IMR-90 (cell line): ENCODE measurements around the gene TAS2R19. TPM values are rescaled to one million over a fixed set of nuclear protein-coding genes. Genes with fewer than 3 reads are reported as not detected.

ENCODE experiments used
- ATAC-seq: fragments of 200-7000 bp; cut with Tn5 transposase; 2 replicates; pipeline ENCODE4 v1.9.1; 2020; ENCODE audit warnings: low read depth, mild to moderate bottlenecking, moderate library complexity
- BruUV-seq: library from RNA; stranded (reverse); fragments of 400-500 nt; replicated peaks from 2 replicates; lab custom pipeline; 2021; lab: Mats Ljungman, UMichigan
- CTCF ChIA-PET: fragments of 300-600 bp; formaldehyde crosslinking; extraction: SDS; loops from one replicate; lab custom pipeline; 2021; ENCODE audit warnings: antibody characterized with exemption; lab: Yijun Ruan, JAX
- POLR2A ChIA-PET: fragments of 300-600 bp; sonication (Branson Sonifier 250); formaldehyde crosslinking; loops from one replicate; lab custom pipeline; 2022; ENCODE audit warnings: antibody characterized with exemption; ENCODE audit not compliant: unreplicated experiment; lab: Charles Lee
- DNase-seq: peaks from one replicate; pipeline ENCODE4 v3.0.0; 2013
- H2AFZ ChIP-seq: replicated peaks from 2 replicates; pipeline ENCODE3; 2013; ENCODE audit warnings: low read length, mild to moderate bottlenecking; ENCODE audit not compliant: poor library complexity
- H2AK5ac ChIP-seq: 2 replicates; pipeline ENCODE4 v1.6.1; 2013; ENCODE audit warnings: low read depth, low read length, inconsistent platforms
- H2AK9ac ChIP-seq: replicated peaks from 2 replicates; pipeline ENCODE3; 2013; ENCODE audit warnings: mild to moderate bottlenecking, low read depth, low read length, moderate library complexity; ENCODE audit not compliant: poor library complexity
- H2BK120ac ChIP-seq: 2 replicates; pipeline ENCODE4 v1.6.1; 2013; ENCODE audit warnings: low read depth, low read length, inconsistent platforms
- H2BK15ac ChIP-seq: 3 replicates; pipeline ENCODE4 v1.6.1; 2013; ENCODE audit warnings: low read depth, low read length, inconsistent platforms
- H2BK20ac ChIP-seq: 2 replicates; pipeline ENCODE4 v1.6.1; 2013; ENCODE audit warnings: low read depth, mild to moderate bottlenecking, inconsistent platforms, low read length, moderate library complexity
- H2BK5ac ChIP-seq: 2 replicates; pipeline ENCODE4 v1.6.1; 2013; ENCODE audit warnings: mild to moderate bottlenecking, low read depth, low read length, inconsistent platforms; ENCODE audit not compliant: poor library complexity, severe bottlenecking
- H3K14ac ChIP-seq: replicated peaks from 2 replicates; pipeline ENCODE4 v1.6.1; 2013; ENCODE audit warnings: low read depth, low read length, inconsistent platforms
- H3K18ac ChIP-seq: 2 replicates; pipeline ENCODE4 v1.6.1; 2013; ENCODE audit warnings: low read depth, low read length, control low read depth
- H3K23ac ChIP-seq: 2 replicates; pipeline ENCODE4 v1.6.1; 2013; ENCODE audit warnings: low read depth, low read length, inconsistent platforms
- H3K27ac ChIP-seq: 2 replicates; pipeline ENCODE4 v1.5.1; 2013; ENCODE audit warnings: mild to moderate bottlenecking, control low read depth, low read length; ENCODE audit not compliant: insufficient read depth
- H3K27me3 ChIP-seq: 2 replicates; pipeline ENCODE4 v1.6.1; 2013; ENCODE audit warnings: low read length; ENCODE audit not compliant: control insufficient read depth, insufficient read depth
- H3K36me3 ChIP-seq: 2 replicates; pipeline ENCODE4 v1.6.1; 2013; ENCODE audit warnings: low read length, mixed read lengths; ENCODE audit not compliant: control insufficient read depth, insufficient read depth
- H3K4ac ChIP-seq: 2 replicates; pipeline ENCODE4 v1.6.1; 2013; ENCODE audit warnings: low read depth, low read length, inconsistent platforms
- H3K4me1 ChIP-seq: 2 replicates; pipeline ENCODE4 v1.6.1; 2013; ENCODE audit warnings: low read length, mixed read lengths; ENCODE audit not compliant: control insufficient read depth, insufficient read depth
- H3K4me2 ChIP-seq: 2 replicates; pipeline ENCODE4 v1.6.1; 2013; ENCODE audit warnings: low read depth, mild to moderate bottlenecking, control low read depth, low read length, moderate library complexity
- H3K4me3 ChIP-seq: 2 replicates; pipeline ENCODE4 v1.5.1; 2013; ENCODE audit warnings: low read depth, mild to moderate bottlenecking, control low read depth, low read length, moderate library complexity; ENCODE audit not compliant: insufficient read depth
- H3K56ac ChIP-seq: 2 replicates; pipeline ENCODE4 v1.6.1; 2013; ENCODE audit warnings: low read length, inconsistent platforms; ENCODE audit not compliant: insufficient read depth; ENCODE audit errors: extremely low read depth
- H3K79me1 ChIP-seq, 2 experiments: 2 replicates each; pipeline ENCODE4 v1.6.1; 2013; ENCODE audit warnings: low read length in 2 of 2, inconsistent platforms in 1 of 2, low read depth in 1 of 2
- H3K9ac ChIP-seq: 2 replicates; pipeline ENCODE4 v1.6.1; 2013; ENCODE audit warnings: low read depth, low read length, control low read depth
- H3K9me1 ChIP-seq: 2 replicates; pipeline ENCODE4 v1.6.1; 2013; ENCODE audit warnings: low read length, inconsistent platforms; ENCODE audit not compliant: insufficient read depth
- H3K9me3 ChIP-seq: 2 replicates; pipeline ENCODE4 v1.6.1; 2013; ENCODE audit warnings: low read length; ENCODE audit not compliant: control insufficient read depth, insufficient read depth
- H4K20me1 ChIP-seq: 2 replicates; pipeline ENCODE4 v1.6.1; 2013; ENCODE audit warnings: low read length, inconsistent platforms; ENCODE audit not compliant: insufficient read depth
- H4K5ac ChIP-seq: 2 replicates; pipeline ENCODE4 v1.6.1; 2013; ENCODE audit warnings: mild to moderate bottlenecking, low read depth, low read length, control low read depth
- H4K8ac ChIP-seq, 2 experiments: 2 replicates each; pipeline ENCODE4 v1.6.1; 2013; ENCODE audit warnings: low read depth in 2 of 2, low read length in 2 of 2, control low read depth in 1 of 2, inconsistent platforms in 1 of 2
- H4K91ac ChIP-seq: 2 replicates; pipeline ENCODE4 v1.6.1; 2013; ENCODE audit warnings: low read depth, low read length, inconsistent platforms; ENCODE audit not compliant: insufficient read depth
- CHD1 ChIP-seq: IDR thresholded peaks from 2 replicates; pipeline ENCODE4 v1.6.1; 2012; ENCODE audit warnings: low read depth, low read length, improper control_type of control experiment
- ELK1 ChIP-seq: fragments of 150-350 bp; IDR thresholded peaks from 2 replicates; pipeline ENCODE4 v1.6.1; 2016; ENCODE audit warnings: low read depth, mild to moderate bottlenecking, low read length, moderate library complexity, borderline replicate concordance
- FOS ChIP-seq: fragments of 150-350 bp; IDR thresholded peaks from 2 replicates; pipeline ENCODE4 v1.6.1; 2016; ENCODE audit warnings: low read depth, low read length
- RFX5 ChIP-seq: IDR thresholded peaks from 2 replicates; pipeline ENCODE4 v1.8.0; 2012; ENCODE audit warnings: low read depth, mild to moderate bottlenecking, low read length, moderate library complexity
- WGBS, 2 experiments: methylation state at CpG; one replicate each; pipeline versions ENCODE4 v1.1.5 to v1.1.7; 2013; ENCODE audit warnings: missing lambda C conversion rate in 2 of 2; ENCODE audit not compliant: insufficient read length in 1 of 2; ENCODE audit errors: extremely low coverage in 2 of 2; 5-methylcytosine and 5-hydroxymethylcytosine counted together
- dilution Hi-C: fragments of 300-500 bp; cut with HindIII; formaldehyde crosslinking; loops from one replicate; pipeline ENCODE4 v1.14.3; 2018; ENCODE audit warnings: low sequenced_read_pairs; ENCODE audit not compliant: unreplicated experiment
- in situ Hi-C: fragments of 300-500 bp; cut with MboI; formaldehyde crosslinking; loops from 3 replicates; pipeline ENCODE4 v1.14.3; 2019; ENCODE audit warnings: low sequenced_read_pairs, inconsistent platforms, mixed read lengths
- intact Hi-C: fragments of 100-400 bp; cut with micrococcal nuclease; formaldehyde crosslinking; loops from 2 replicates; pipeline ENCODE4 v1.10.0; 2022
- polyA plus RNA-seq, 3 experiments: library from polyadenylated mRNA; depleted of rRNA; stranded (reverse); fragments of >200 nt; gene quantifications; 2 replicates each; pipeline ENCODE4 v1.2.3, GENCODE V29; 2012; ENCODE audit warnings: low replicate concordance in 1 of 3
- total RNA-seq: library from RNA; depleted of rRNA; stranded (reverse); fragments of >200 nt; gene quantifications from 2 replicates; pipeline ENCODE4 v1.2.3, GENCODE V29; 2012

TAS2R19 gene
- total and polyA plus RNA-seq, 2 of the 4 experiments (the other 2 are of a cell fraction), result 0.24 to 5.0 TPM

GRCh38 chr12:11026118-11026517 lies 3.7 kb upstream of the TAS2R19 start:
- intact Hi-C loops (no loop called here), in situ Hi-C loops (no loop called here), dilution Hi-C loops (no loop called here)
- no CpG with 5 or more reads among the region's 6 CpGs for WGBS, 2 experiments
- Histone ChIP-seq H2AK9ac (no peak overlapping the region), H3K4ac (no peak overlapping the region), H3K4me3 (no peak overlapping the region), H4K5ac (no peak overlapping the region), H2BK20ac (no peak overlapping the region), H3K4me2 (no peak overlapping the region), H3K4me1 (no peaks in the 10 kb centered on the region), H3K14ac (no peak overlapping the region), H2BK15ac (no peak overlapping the region), H3K9me3 (no peaks in the 10 kb centered on the region), H3K79me1 (peaks cover 6 to 9% of the 10 kb centered on the region in 2 experiments; a peak in 2 of 4 replicates), H3K9me1 (no peaks in the 10 kb centered on the region), H3K18ac (no peak overlapping the region), H3K27me3 (no peaks in the 10 kb centered on the region), H3K56ac (no peak overlapping the region), H2AFZ (no peak overlapping the region), H2AK5ac (no peak overlapping the region), H3K27ac (no peak overlapping the region), H4K20me1 (no peaks in the 10 kb centered on the region), H3K36me3 (peaks cover 7% of the 10 kb centered on the region), H2BK120ac (no peak overlapping the region), H4K8ac (no peak overlapping the region), H3K9ac (no peak overlapping the region), H3K23ac (no peak overlapping the region), H4K91ac (no peak overlapping the region), H2BK5ac (no peak overlapping the region)
- CTCF ChIA-PET, result no interaction called here
- no peak for ATAC-seq
- DNase-seq, result no peak
- no peak for TF ChIP-seq FOS
- no peak for TF ChIP-seq CHD1
- TF ChIP-seq ELK1, result no peak
- TF ChIP-seq RFX5, result no peak
- no TSS peak for BruUV-seq
- POLR2A ChIA-PET, result no interaction called here
